PC-3 (cell line): ENCODE data around the gene LTBR. TPM values are rescaled to one million over a fixed set of nuclear protein-coding genes. Genes with fewer than 3 reads are reported as not detected.

Experiments used
- ATAC-seq: fragments of 200-7000 bp; cut with Tn5 transposase; 2 replicates; pipeline ENCODE4 v1.9.1; 2020; ENCODE audit warnings: mild to moderate bottlenecking, moderate library complexity
- Bru-seq: library from RNA; stranded (reverse); fragments of 400-500 nt; gene quantifications from one replicate; lab custom pipeline; 2021; lab: Mats Ljungman, UMichigan
- BruChase-seq, 2 experiments: library from RNA; stranded (reverse); fragments of 400-500 nt; gene quantifications; one replicate each; lab custom pipeline; 2021; lab: Mats Ljungman, UMichigan
- BruUV-seq: library from RNA; stranded (reverse); fragments of 400-500 nt; replicated peaks from 2 replicates; lab custom pipeline; 2021; lab: Mats Ljungman, UMichigan
- CTCF ChIA-PET: fragments of 300-600 bp; sonication (Branson Sonifier 250); formaldehyde crosslinking; loops from one replicate; lab custom pipeline; 2022; ENCODE audit warnings: antibody characterized with exemption; lab: Charles Lee
- POLR2A ChIA-PET: fragments of 300-600 bp; sonication (Branson Sonifier 250); formaldehyde crosslinking; loops from one replicate; lab custom pipeline; 2022; ENCODE audit warnings: antibody characterized with exemption; ENCODE audit not compliant: unreplicated experiment; lab: Charles Lee
- DNase-seq: peaks from one replicate; pipeline ENCODE4 v3.0.0-alpha.2; 2015
- H2AFZ ChIP-seq: fragments of 300-600 bp; sonication (generic); 2 replicates; pipeline ENCODE4 v1.6.0; 2016; ENCODE audit warnings: antibody characterized with exemption, low read length
- H3F3A ChIP-seq: fragments of 300-600 bp; sonication (generic); one replicate; pipeline ENCODE4 v1.6.0; 2017; ENCODE audit warnings: antibody characterized with exemption, low read length, control low read depth, mild to moderate bottlenecking; ENCODE audit not compliant: unreplicated experiment
- H3K27ac ChIP-seq: fragments of 300-600 bp; sonication (generic); 2 replicates; pipeline ENCODE4 v1.5.1; 2016; ENCODE audit warnings: mild to moderate bottlenecking, low read length
- H3K27me3 ChIP-seq: fragments of 300-600 bp; sonication (generic); 2 replicates; pipeline ENCODE4 v1.6.1; 2016; ENCODE audit warnings: low read length, mixed read lengths
- H3K36me3 ChIP-seq: fragments of 300-600 bp; sonication (generic); 2 replicates; pipeline ENCODE4 v1.6.1; 2016; ENCODE audit warnings: low read depth, mixed run types, low read length, mixed read lengths
- H3K4me1 ChIP-seq: fragments of 300-600 bp; sonication (generic); 2 replicates; pipeline ENCODE4 v1.5.1; 2016; ENCODE audit warnings: low read length; ENCODE audit not compliant: insufficient read depth
- H3K4me2 ChIP-seq: fragments of 300-600 bp; sonication (generic); 2 replicates; pipeline ENCODE4 v1.6.0; 2016; ENCODE audit warnings: low read length
- H3K4me3 ChIP-seq: fragments of 300-600 bp; sonication (generic); 2 replicates; pipeline ENCODE4 v1.5.1; 2016; ENCODE audit warnings: mild to moderate bottlenecking, low read length, mixed read lengths
- H3K79me2 ChIP-seq: fragments of 300-600 bp; sonication (generic); 2 replicates; pipeline ENCODE4 v1.6.1; 2017; ENCODE audit warnings: low read length, mixed read lengths
- H3K9ac ChIP-seq: fragments of 300-600 bp; sonication (generic); 2 replicates; pipeline ENCODE4 v1.6.0; 2016; ENCODE audit warnings: mild to moderate bottlenecking, low read length
- H3K9me2 ChIP-seq: fragments of 300-600 bp; sonication (generic); replicated peaks from 2 replicates; pipeline ENCODE4 v1.6.1; 2016; ENCODE audit warnings: mixed run types, low read length, mixed read lengths
- H3K9me3 ChIP-seq: fragments of 300-600 bp; sonication (generic); 2 replicates; pipeline ENCODE4 v1.6.1; 2016; ENCODE audit warnings: low read length, mixed read lengths
- H4K20me1 ChIP-seq: fragments of 300-600 bp; sonication (generic); 2 replicates; pipeline ENCODE4 v1.6.1; 2016; ENCODE audit warnings: low read length, mixed read lengths
- CTCF ChIP-seq: fragments of 300-600 bp; sonication (generic); conservative IDR thresholded peaks from 2 replicates; pipeline ENCODE4 v1.5.1; 2017; ENCODE audit warnings: antibody characterized with exemption, low read depth, mild to moderate bottlenecking, low read length
- EZH2 ChIP-seq: fragments of 300-600 bp; sonication (generic); IDR thresholded peaks from one replicate; pipeline ENCODE4 v1.6.1; 2017; ENCODE audit warnings: antibody characterized with exemption, mild to moderate bottlenecking, low read length; ENCODE audit not compliant: unreplicated experiment
- EZH2phosphoT487 ChIP-seq: fragments of 300-600 bp; sonication (generic); IDR thresholded peaks from 2 replicates; pipeline ENCODE4 v1.6.1; 2018; ENCODE audit warnings: mild to moderate bottlenecking, antibody characterized with exemption, low read length, borderline replicate concordance
- intact Hi-C: fragments of 100-400 bp; cut with micrococcal nuclease; formaldehyde crosslinking; loops from 2 replicates; pipeline ENCODE4 v1.9.0; 2023
- long read RNA-seq: library from polyadenylated mRNA; unstranded; transcript quantifications from one replicate; pipeline ENCODE4 v2.0.0, GENCODE V29; 2021; ENCODE audit not compliant: unreplicated experiment
- total RNA-seq: library from RNA; depleted of rRNA; stranded (reverse); fragments of >200 nt; gene quantifications from 2 replicates; pipeline ENCODE4 v1.2.3, GENCODE V29; 2014; rRNA removed

The LTBR gene
- total RNA-seq: 160 and 163 TPM in 2 replicates
- percentile 82 among the genes with signal in this experiment for Bru-seq, nascent RNA
- percentile 90 among the genes with signal in this experiment for BruChase-seq, experiment 1, labeled RNA remaining after a 6-hour chase
- percentile 84 among the genes with signal in this experiment for BruChase-seq, experiment 2, labeled RNA remaining after a 2-hour chase
- long read RNA-seq, transcript LTBR-203 (2 exons, 2,327 nt): minor isoform, 11 of 352 reads
- long read RNA-seq, transcript LTBR-201 (10 exons, 2,260 nt): major isoform, 127 of 352 reads
- long read RNA-seq, partial matches to known transcripts: 152 of 352 reads
- long read RNA-seq, other reads (novel, unspliced or antisense): 59 of 352 reads

GRCh38 chr12:6383572-6384498, at the start of gene LTBR:
TSS of gene LTBR (plus strand) at chr12:6384162. CDS start at chr12:6384359, 197 bp downstream.
- no peaks in the 10 kb centered on the region for H3F3A ChIP-seq
- H3K4me2 ChIP-seq: peak within 1 kb of the TSS; percentile 96
- POLR2A ChIA-PET: interaction anchor here (0.7 to 1.0 kb wide), 4 partner anchors 11 to 149 kb away, joined by 3 to 7 read pairs (median 4); no protein-coding TSS in a partner anchor
- H3K4me1 ChIP-seq: peaks cover 27% of the 10 kb centered on the region
- no peak for TF ChIP-seq EZH2
- no peak for TF ChIP-seq CTCF
- TF ChIP-seq EZH2phosphoT487: no peak
- CTCF ChIA-PET: interaction anchor here (1.0 to 1.8 kb wide), 3 partner anchors 47 to 81 kb away, joined by 3 to 8 read pairs (median 5); no protein-coding TSS in a partner anchor
- peaks cover 55% of the 10 kb centered on the region for H3K79me2 ChIP-seq
- peak within 1 kb of the TSS; percentile 75 for H2AFZ ChIP-seq
- intact Hi-C loops: loop anchor here (2.0 kb wide), 1 partner anchor 43 kb away; no protein-coding TSS in a partner anchor
- peak within 1 kb of the TSS; percentile 82 for H3K27ac ChIP-seq
- peak; percentile 95 for ATAC-seq
- no peaks in the 10 kb centered on the region for H3K9me2 ChIP-seq
- H3K9me3 ChIP-seq: no peaks in the 10 kb centered on the region
- H4K20me1 ChIP-seq: no peaks in the 10 kb centered on the region
- peak within 1 kb of the TSS; percentile 90 for H3K4me3 ChIP-seq
- TSS peak; percentile 78 for BruUV-seq
- peak; percentile 87 for DNase-seq
- H3K27me3 ChIP-seq: no peaks in the 10 kb centered on the region
- H3K36me3 ChIP-seq: peaks cover 21% of the 10 kb centered on the region
- peak within 1 kb of the TSS; percentile 99 for H3K9ac ChIP-seq

GRCh38 chr12:6334359-6334758, 49.6 kb upstream of the LTBR start:
- Histone ChIP-seq H3K4me3 (no peak overlapping the region), H3K9me3 (no peaks in the 10 kb centered on the region), H3F3A (peaks cover 5% of the 10 kb centered on the region), H2AFZ (no peak overlapping the region), H3K27me3 (no peaks in the 10 kb centered on the region), H3K9ac (no peak overlapping the region), H3K79me2 (peaks cover 57% of the 10 kb centered on the region), H4K20me1 (0 out of 2 replicates have a peak, but pooled peaks cover 4% of the 10 kb centered on the region), H3K36me3 (peaks cover 38% of the 10 kb centered on the region), H3K27ac (peak overlapping the region; percentile 100), H3K4me1 (peaks cover 69% of the 10 kb centered on the region), H3K9me2 (no peaks in the 10 kb centered on the region), H3K4me2 (no peak overlapping the region)
- TF ChIP-seq EZH2: no peak
- TF ChIP-seq CTCF: no peak
- DNase-seq (no peak), ATAC-seq (no peak)
- BruUV-seq: no TSS peak
- intact Hi-C loops: no loop called here
- POLR2A ChIA-PET: interaction anchor here (0.6 to 1.1 kb wide), 2 partner anchors 37 to 139 kb away, joined by 3 read pairs; no protein-coding TSS in a partner anchor
- CTCF ChIA-PET: interaction anchor here (0.6 kb wide), 1 partner anchor 51 kb away, joined by 8 read pairs; no protein-coding TSS in a partner anchor
